Central memory CD8-positive, alpha-beta T cell (primary cell): ENCODE data around the gene NGEF.

Source experiments
- ATAC-seq: fragments of 150-1000 bp; cut with Tn5 transposase; replicated peaks from 2 replicates; pipeline ENCODE4 v1.10.0; 2022; ENCODE audit warnings: mild to moderate bottlenecking, moderate FRiP score, moderate number of reproducible peaks; ENCODE audit not compliant: poor library complexity, severe bottlenecking; ENCODE audit errors: extremely low read depth
- DNase-seq, 2 donors: peaks; one replicate each; pipeline ENCODE4 v3.0.0; 2021; ENCODE audit warnings: low spot score in 2 of 2
- H3K27ac Mint-ChIP-seq: one replicate; pipeline ENCODE4 v1.8.0; 2022; ENCODE audit warnings: low read depth, mild to moderate bottlenecking, moderate library complexity, mixed read lengths
- H3K27me3 Mint-ChIP-seq: one replicate; pipeline ENCODE4 v1.8.0; 2022; ENCODE audit warnings: mixed read lengths
- H3K36me3 Mint-ChIP-seq: one replicate; pipeline ENCODE4 v1.8.0; 2022; ENCODE audit warnings: mild to moderate bottlenecking, moderate library complexity, mixed read lengths; ENCODE audit not compliant: insufficient read depth
- H3K4me1 Mint-ChIP-seq: one replicate; pipeline ENCODE4 v1.8.0; 2022; ENCODE audit warnings: mixed read lengths
- H3K4me3 Mint-ChIP-seq: one replicate; pipeline ENCODE4 v1.8.0; 2022; ENCODE audit warnings: mild to moderate bottlenecking, moderate library complexity, mixed read lengths
- H3K9me3 Mint-ChIP-seq: one replicate; pipeline ENCODE4 v1.8.0; 2022; ENCODE audit warnings: mixed read lengths

NGEF gene

GRCh38 chr2:232896720-232897597 lies 116.1 kb downstream of the NGEF start:
- no peak overlapping the region for H3K4me3 Mint-ChIP-seq
- ATAC-seq (no peak), DNase-seq (no peak)
- no peaks in the 10 kb centered on the region for H3K9me3 Mint-ChIP-seq
- peaks cover 14% of the 10 kb centered on the region for H3K27me3 Mint-ChIP-seq
- no peaks in the 10 kb centered on the region for H3K36me3 Mint-ChIP-seq
- no peaks in the 10 kb centered on the region for H3K4me1 Mint-ChIP-seq
- H3K27ac Mint-ChIP-seq: no peak overlapping the region

GRCh38 chr2:232896111-232896510 lies 116.9 kb downstream of the NGEF start:
- Mint-ChIP-seq H3K27ac (no peak overlapping the region), H3K27me3 (peaks cover 22% of the 10 kb centered on the region), H3K9me3 (no peaks in the 10 kb centered on the region), H3K4me3 (no peak overlapping the region), H3K36me3 (no peaks in the 10 kb centered on the region), H3K4me1 (no peaks in the 10 kb centered on the region)
- ATAC-seq (no peak), DNase-seq (no peak)

- Mint-ChIP-seq H3K36me3 (no peaks in the 10 kb centered on the region), H3K9me3 (no peaks in the 10 kb centered on the region), H3K27ac (no peak overlapping the region), H3K27me3 (peaks cover 35% of the 10 kb centered on the region), H3K4me3 (no peak overlapping the region), H3K4me1 (no peaks in the 10 kb centered on the region)
- ATAC-seq (no peak), DNase-seq (no peak)
These were observed 118.3 kb downstream of the NGEF start for GRCh38 chr2:232894746-232895145.

- no peaks in the 10 kb centered on the region for H3K9me3 Mint-ChIP-seq
- no peak for ATAC-seq
- H3K36me3 Mint-ChIP-seq: no peaks in the 10 kb centered on the region
- peaks cover 35% of the 10 kb centered on the region for H3K27me3 Mint-ChIP-seq
- no peak overlapping the region for H3K4me3 Mint-ChIP-seq
- no peak overlapping the region for H3K27ac Mint-ChIP-seq
- no peak for DNase-seq
- no peaks in the 10 kb centered on the region for H3K4me1 Mint-ChIP-seq
These were observed 118.8 kb downstream of the NGEF start for GRCh38 chr2:232894251-232894650.

- H3K4me1 Mint-ChIP-seq: no peaks in the 10 kb centered on the region
- no peak for ATAC-seq
- H3K4me3 Mint-ChIP-seq: no peak overlapping the region
- H3K27me3 Mint-ChIP-seq: peaks cover 35% of the 10 kb centered on the region
- H3K36me3 Mint-ChIP-seq: no peaks in the 10 kb centered on the region
- no peak overlapping the region for H3K27ac Mint-ChIP-seq
- DNase-seq: no peak
- no peaks in the 10 kb centered on the region for H3K9me3 Mint-ChIP-seq
These were observed 119.2 kb downstream of the NGEF start for GRCh38 chr2:232893834-232894233.

- H3K9me3 Mint-ChIP-seq: no peaks in the 10 kb centered on the region
- DNase-seq (no peak), ATAC-seq (no peak)
- H3K27me3 Mint-ChIP-seq: peaks cover 35% of the 10 kb centered on the region
- H3K36me3 Mint-ChIP-seq: no peaks in the 10 kb centered on the region
- no peak overlapping the region for H3K27ac Mint-ChIP-seq
- no peak overlapping the region for H3K4me3 Mint-ChIP-seq
- H3K4me1 Mint-ChIP-seq: no peaks in the 10 kb centered on the region
These were observed 120.2 kb downstream of the NGEF start for GRCh38 chr2:232892843-232893242.

- Mint-ChIP-seq H3K27me3 (peaks cover 35% of the 10 kb centered on the region), H3K36me3 (no peaks in the 10 kb centered on the region), H3K27ac (no peak overlapping the region), H3K9me3 (no peaks in the 10 kb centered on the region), H3K4me1 (no peaks in the 10 kb centered on the region), H3K4me3 (no peak overlapping the region)
- ATAC-seq (no peak), DNase-seq (no peak)
These were observed 120.8 kb downstream of the NGEF start for GRCh38 chr2:232892221-232892620.

- Mint-ChIP-seq H3K4me1 (no peaks in the 10 kb centered on the region), H3K27ac (no peak overlapping the region), H3K36me3 (no peaks in the 10 kb centered on the region), H3K27me3 (peaks cover 35% of the 10 kb centered on the region), H3K4me3 (no peak overlapping the region), H3K9me3 (no peaks in the 10 kb centered on the region)
- no peak for DNase-seq
- no peak for ATAC-seq
These were observed 121.4 kb downstream of the NGEF start for GRCh38 chr2:232891621-232892071.

- ATAC-seq (no peak), DNase-seq (no peak)
- H3K36me3 Mint-ChIP-seq: no peaks in the 10 kb centered on the region
- H3K27me3 Mint-ChIP-seq: peaks cover 35% of the 10 kb centered on the region
- no peaks in the 10 kb centered on the region for H3K4me1 Mint-ChIP-seq
- H3K4me3 Mint-ChIP-seq: no peak overlapping the region
- no peak overlapping the region for H3K27ac Mint-ChIP-seq
- H3K9me3 Mint-ChIP-seq: no peaks in the 10 kb centered on the region
These were observed 122.0 kb downstream of the NGEF start for GRCh38 chr2:232890896-232891601.

GRCh38 chr2:232890536-232890895 lies 122.5 kb downstream of the NGEF start:
- no peak for ATAC-seq
- Mint-ChIP-seq H3K4me1 (no peaks in the 10 kb centered on the region), H3K36me3 (no peaks in the 10 kb centered on the region), H3K4me3 (no peak overlapping the region), H3K27ac (no peak overlapping the region), H3K27me3 (peaks cover 35% of the 10 kb centered on the region), H3K9me3 (no peaks in the 10 kb centered on the region)
- no peak for DNase-seq

- no peak overlapping the region for H3K27ac Mint-ChIP-seq
- no peak for ATAC-seq
- no peak for DNase-seq
- no peaks in the 10 kb centered on the region for H3K9me3 Mint-ChIP-seq
- H3K27me3 Mint-ChIP-seq: peaks cover 35% of the 10 kb centered on the region
- H3K4me1 Mint-ChIP-seq: no peaks in the 10 kb centered on the region
- no peaks in the 10 kb centered on the region for H3K36me3 Mint-ChIP-seq
- no peak overlapping the region for H3K4me3 Mint-ChIP-seq
These were observed 123.1 kb downstream of the NGEF start for GRCh38 chr2:232889876-232890401.

GRCh38 chr2:232888839-232889529 lies 124.1 kb downstream of the NGEF start:
- no peak overlapping the region for H3K27ac Mint-ChIP-seq
- H3K9me3 Mint-ChIP-seq: no peaks in the 10 kb centered on the region
- ATAC-seq: no peak
- no peaks in the 10 kb centered on the region for H3K4me1 Mint-ChIP-seq
- no peaks in the 10 kb centered on the region for H3K36me3 Mint-ChIP-seq
- no peak for DNase-seq
- H3K27me3 Mint-ChIP-seq: peaks cover 35% of the 10 kb centered on the region
- H3K4me3 Mint-ChIP-seq: no peak overlapping the region
